ENCODE measurements around the gene DCPS. TPM values are rescaled to one million over a fixed set of nuclear protein-coding genes. Genes with fewer than 3 reads are reported as not detected.
A peak's percentile ranks its signal among the peaks of the same experiment; 100 is the strongest.
"Not testable (repeated sequence)": the region's sequence is repeated elsewhere in the genome, so short reads cannot be mapped to it uniquely, and the experiment has no call there.

DCPS gene
- total RNA-seq, 1 donor from 2014 or later, result 4.4 TPM

DNA sequence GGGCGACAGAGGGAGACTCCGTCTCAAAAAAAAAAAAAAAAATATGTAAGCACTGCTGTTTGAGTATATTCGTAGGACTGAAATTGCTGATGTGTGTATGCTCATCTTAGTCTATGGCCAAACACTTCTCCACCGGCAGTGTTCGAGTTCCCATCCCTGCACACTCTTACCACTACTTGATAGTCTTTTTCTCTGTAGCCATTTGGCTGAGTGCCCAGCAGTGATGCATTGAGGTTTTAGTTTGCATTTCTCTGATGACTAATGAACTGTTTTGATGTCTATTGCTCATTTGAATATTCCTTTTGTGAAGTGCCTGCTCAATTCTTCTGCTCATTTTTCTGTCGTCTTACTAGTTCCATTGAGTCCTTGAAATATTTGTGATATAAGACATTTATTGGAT lies 19.0 kb upstream of the DCPS start:
- peak; percentile 76 to 92 for DNase-seq (ENCODE audit: low read depth in 2 of 2)

DNA sequence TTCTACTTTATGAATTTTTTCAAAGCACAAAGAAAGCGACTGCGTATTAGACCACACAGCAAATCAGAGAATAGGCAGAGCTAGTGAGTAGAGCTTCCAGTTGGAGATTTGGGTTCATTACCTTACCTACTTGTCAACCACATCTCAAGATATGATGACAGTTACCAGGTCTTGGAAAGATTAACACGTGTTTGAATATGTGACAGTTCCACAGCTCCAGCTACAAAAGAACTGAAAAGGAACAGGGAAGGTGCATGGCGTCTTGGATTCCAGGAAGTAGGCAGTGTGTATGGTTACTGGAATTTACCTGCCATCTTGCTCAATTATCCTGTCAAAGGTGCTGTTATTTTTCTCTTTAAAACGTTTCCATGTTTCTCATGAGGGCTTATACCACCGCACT lies 15.6 kb upstream of the DCPS start:
- DNase-seq (ENCODE audit: low read depth in 2 of 2), result no peak

DNA sequence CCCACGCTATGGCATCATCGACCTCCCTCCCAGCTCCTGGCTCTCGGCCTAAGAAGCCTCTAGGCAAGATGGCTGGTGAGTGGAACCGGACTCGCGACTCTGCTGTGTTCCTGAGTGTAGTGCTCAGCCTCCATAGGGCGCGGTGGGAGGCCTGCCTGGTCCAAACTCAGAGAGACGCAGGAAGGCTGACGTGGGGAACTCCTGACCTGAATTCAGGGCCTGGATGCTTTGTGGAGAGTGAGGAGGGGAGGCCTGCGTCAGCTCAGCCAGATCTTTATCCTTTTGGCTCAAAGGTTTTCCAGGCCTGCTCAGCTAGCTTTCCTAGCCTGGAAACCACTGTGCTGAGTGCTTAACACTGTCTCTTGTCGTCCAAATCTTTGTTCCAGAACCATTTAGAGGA lies 13.0 kb upstream of the DCPS start:
- DNase-seq (ENCODE audit: low read depth in 2 of 2), result no peak

DNA sequence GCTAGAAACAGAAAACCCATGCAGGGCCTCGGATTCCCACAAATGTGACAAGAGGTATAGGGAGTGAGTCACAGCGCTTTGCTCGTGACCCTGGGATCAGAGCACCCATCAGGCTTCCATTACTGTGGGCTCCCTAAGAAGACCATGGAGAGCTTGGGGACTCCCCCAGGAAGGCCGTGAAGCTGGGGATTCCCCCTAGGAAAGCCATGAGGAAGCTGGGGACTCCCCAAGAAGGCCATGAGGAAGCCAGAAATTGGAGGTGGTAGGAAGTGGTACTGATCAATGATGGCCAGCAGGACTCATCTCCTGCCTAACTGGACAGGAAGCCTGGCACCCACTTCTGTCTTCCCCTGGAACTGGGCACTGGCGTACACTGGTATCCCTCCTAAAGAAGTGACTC lies 10.1 kb upstream of the DCPS start:
- no peak for DNase-seq (ENCODE audit: low read depth in 2 of 2)

DNA sequence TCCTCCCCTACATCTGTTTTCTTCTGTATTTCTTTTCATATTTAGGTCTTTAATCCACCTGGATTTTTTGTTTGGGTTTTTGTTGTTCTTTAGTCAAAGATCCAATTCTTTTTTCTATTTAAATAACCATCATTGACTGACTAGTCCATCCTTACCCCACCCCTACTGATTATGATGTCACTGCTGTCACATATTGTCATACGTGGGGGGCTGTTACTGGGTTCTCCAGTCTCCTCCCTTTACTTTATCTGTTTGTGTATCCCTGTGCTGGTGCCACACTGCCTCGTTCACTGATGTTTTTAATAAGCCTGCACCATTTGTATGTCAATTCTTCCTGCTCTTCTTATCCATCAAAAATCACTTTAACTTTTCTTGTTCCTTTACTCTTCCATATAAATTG lies 6.9 kb upstream of the DCPS start:
- no peak for DNase-seq (ENCODE audit: low read depth in 2 of 2)

DNA sequence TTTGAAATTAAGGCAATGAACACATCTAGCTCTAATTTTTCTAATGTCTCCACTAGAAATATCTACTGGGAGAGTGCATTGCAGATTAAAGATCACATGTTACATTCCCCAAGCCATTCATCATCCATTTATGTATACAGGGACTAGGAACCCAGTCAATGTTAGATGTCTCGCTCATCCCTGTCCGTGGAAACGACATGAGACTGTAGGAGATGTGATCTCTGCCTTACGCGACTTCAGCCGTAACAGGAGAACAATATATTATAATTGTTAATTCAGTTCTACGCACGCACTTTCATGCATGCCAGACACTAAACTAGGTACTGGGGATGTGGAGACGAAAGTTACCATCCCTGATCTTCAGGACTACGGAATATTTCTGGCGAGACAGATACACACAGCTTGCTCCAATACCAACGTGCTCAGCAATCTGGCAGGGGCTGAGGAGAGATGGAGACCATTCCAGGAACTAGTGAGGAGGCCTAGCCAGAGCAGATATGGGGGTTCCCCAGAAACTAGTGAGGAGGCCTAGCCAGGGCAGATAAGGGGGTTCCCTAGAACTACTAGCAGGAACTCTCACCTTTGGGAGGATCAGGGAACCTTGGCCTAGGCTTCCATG lies 706 bp downstream of the DCPS start:
- DNase-seq (ENCODE audit: low read depth in 2 of 2), result no peak

DNA sequence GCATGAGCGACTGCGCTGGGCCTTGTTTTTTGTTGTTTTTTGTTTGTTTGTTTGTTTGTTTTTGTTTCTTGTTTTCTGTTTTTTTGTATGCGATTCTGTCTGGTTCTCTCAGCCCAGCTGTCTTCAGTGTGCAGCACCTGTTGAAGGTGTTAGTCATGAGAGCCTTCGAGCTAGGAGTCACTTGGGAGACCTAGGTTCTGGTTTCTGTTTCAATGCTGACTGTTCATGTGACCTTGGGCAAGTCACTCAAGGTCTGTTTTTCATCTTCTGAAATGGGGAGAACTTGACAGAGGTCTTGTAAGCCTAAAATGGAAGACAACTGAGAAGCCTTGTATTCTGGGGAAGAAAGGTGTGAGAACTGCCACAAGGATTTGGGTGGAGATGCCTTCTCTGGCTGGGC lies 1.8 kb downstream of the DCPS start:
- no peak for DNase-seq (ENCODE audit: low read depth in 2 of 2)

DNA sequence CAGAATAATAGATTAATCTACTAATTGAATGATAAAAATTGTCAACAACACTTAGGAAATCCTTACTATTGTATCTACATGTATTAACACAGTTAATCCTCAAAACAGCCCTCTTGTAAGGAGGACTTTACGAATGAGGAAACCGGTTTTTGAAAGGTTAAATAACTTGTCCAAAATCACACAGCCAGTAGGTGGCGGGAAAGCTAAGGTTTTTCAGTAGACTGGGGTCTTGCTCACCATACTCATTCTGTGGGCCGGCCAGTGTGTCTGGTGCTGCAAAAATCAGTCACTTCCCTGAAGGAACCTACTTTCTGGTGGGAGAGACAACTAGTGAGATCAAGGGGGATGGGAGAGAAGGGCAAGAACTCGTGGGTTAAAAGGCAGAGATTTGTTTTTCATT lies 3.8 kb downstream of the DCPS start:
- DNase-seq (ENCODE audit: low read depth in 2 of 2), result peak; percentile 66 to 69

DNA sequence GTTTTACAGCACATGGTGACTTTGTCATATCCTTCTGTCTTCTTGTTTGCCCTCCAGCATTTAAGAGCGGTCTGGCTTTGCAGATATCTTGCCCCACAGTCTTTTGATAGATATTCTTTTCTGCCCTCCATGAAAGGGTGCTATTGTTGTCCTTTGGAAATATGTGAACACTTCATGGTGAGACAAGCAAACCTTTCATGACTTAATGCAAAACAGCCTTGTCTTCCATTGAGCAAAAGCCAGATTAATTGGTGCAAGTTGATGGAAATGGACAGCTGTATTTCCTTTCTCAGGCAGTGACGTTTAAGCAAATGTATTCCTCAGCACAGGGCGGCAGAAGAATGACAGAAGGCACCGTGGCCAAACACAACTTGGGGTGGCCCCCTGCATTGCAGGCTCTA lies 4.4 kb downstream of the DCPS start:
- DNase-seq (ENCODE audit: low read depth in 2 of 2), result no peak

DNA sequence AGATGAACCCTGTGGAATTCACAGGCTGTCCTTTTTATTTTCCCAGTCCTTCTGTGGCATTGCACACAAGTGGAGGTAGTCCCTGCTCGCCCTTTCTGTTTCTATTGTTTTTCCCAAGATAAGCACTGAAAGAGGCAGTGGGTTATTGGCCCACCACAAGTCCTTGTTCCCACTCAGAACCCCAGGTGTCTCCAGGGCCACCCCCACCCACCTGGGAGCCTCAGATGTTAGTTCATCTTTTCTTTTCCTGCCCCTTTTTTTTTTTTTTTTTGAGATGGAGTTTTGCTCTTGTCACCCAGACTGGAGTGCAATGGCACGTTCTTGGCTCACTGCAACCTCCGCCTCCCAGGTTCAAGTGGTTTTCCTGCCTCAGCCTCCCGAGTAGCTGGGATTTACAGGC lies 4.9 kb downstream of the DCPS start:
- not testable (repeated sequence) for DNase-seq (ENCODE audit: low read depth in 2 of 2)

DNA sequence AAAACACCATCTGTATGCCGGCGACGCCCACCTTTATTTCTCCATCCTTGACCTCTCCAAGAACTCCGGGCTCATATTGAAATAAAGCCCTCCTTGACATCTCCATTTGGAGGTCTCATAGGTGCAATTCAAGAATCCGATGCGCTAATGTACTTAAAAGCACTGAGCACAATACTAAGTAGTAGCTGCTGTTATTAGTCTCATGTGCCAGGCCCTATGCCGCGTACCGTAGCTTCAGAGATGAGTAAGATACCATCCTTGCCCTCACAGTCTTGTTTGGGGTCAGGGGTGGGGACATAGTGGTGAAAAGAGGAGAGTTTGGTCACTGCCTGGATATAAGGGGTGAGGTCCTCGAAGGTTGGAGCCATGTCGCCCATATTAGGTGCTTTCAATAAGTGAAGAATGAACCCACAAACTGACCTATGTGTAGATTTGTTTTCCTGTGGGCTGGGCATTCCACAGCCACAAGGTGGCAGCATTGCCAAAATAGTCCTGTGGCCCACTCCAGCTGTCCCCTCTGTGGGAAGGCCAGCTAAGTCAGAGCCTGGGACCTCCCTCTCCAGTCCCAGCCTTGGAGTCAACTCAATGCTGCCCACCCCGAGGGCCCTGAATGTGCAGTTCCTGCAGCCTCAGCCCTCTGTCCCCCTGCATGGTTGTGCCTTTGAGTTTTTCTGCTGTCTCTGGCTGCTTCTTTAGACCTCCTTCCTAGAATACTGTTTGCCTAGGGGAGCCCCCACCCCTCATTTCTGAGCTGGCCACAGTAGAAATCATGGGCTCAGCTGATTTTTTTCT lies 6.5 kb downstream of the DCPS start:
- DNase-seq (ENCODE audit: low read depth in 2 of 2), result peak; percentile 80 to 85

DNA sequence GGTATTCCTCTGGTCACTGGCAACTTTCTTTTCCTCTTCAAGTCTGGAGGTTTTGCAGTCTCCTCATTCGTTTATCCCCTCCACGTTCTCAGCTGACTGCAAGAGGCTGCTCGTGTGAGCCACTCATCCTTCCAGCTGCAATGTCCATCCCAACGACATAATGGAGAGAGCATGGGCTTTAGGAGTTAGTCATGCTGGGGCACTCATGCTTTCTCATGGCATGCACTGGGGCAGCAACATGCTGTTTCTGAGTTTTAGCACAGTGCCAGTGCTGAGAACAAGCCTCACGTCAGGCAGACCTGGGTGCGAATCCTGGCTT lies 7.1 kb downstream of the DCPS start:
- peak in 1 of 2 donors; percentile 12 for DNase-seq (ENCODE audit: low read depth in 2 of 2)

DNA sequence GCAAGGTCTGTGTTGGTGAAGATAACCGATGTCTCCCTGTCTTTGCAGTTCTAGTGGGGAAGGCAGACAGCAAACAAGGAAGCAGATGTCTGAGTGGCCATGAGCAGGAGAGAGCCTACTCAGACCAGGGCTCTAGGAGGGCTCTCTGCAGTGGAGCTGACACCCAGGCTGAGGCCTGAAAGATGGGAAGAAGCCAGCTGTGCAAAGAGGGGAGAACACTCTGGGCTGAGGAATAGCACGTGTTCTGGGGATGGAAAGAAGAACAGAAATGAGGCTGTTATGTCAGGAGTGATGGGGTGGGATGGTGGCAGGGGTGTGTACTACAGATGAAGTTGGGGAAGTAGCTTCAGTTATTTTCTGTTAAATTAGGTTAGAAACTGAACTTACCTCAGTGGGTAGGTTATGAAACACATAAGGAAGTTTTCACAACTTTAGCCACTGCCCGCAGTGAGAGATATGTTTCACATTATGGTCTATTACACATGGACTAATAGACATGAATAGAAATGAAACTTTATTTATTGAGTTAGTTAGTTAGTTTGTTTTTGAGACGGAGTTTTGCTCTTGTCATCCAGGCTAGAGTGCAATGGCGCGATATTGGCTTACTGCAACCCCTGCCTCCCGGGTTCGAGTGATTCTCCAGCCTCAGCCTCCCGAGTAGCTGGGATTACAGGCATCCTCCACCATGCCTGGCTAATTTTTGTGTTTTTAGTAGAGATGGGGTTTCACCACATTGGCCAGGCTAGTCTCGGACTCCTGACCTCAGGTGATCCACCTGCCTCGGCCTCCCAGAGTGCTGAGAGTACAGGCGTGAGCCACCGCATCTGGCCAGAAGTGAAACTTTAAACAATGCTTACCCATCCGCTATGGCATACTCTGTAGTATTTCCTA lies 7.8 kb downstream of the DCPS start:
- DNase-seq (ENCODE audit: low read depth in 2 of 2), result no peak

DNA sequence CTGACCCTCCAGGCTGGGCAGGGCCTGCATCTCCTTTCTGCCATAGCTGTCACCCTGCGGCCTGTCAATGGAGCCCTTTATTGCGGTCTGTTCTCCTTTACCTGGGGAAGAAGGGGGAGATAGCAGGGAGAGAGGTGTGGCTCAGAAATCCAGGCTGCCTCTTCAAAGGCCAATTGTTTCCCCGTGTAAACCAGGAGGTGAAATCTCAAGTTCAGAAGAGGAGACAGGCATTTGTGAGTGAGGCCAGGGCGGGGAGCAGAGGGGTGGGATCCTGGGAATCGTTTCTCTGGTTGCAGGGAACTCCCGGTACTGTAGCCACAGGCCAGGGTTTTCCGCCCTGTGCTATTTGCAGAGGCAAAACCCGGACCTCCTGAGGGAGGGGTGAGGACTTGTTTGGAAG lies 9.1 kb downstream of the DCPS start:
- DNase-seq (ENCODE audit: low read depth in 2 of 2), result no peak

DNA sequence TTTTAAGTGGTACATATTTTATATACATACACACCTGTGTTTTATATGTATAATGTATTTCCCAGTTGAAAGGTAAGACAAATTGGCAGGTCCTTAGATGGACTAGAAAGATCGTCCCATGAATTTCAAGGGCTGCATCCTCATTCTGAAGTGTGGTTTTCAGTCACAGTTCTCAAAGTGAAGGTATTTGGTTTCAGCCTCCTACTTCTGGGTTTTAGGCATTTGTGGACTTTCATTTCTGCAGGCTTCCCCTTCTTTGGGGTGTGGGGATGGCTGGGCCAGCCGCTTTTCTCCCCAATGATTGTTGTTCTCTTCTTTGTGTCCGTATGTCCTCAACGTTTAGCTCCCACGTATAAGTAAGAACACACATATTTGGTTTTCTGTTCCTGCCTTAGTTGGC lies 10.0 kb downstream of the DCPS start:
- DNase-seq (ENCODE audit: low read depth in 2 of 2), result no peak

DNA sequence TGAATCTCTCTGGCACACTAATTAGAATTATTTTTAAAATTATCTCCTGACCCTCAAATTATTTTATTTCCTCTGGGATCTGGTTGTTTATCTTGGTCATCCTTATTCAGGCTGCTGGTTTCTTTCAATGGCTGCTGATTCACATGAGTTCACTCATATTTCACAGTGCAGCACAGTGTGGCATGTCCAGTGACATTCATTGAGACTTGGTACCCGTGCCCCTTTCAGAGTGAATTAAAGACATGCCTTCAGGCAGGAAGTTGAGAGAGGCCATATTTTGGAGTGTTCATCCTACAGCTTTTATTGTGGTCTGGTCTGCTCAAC lies 13.5 kb downstream of the DCPS start:
- DNase-seq (ENCODE audit: low read depth in 2 of 2), result no peak

DNA sequence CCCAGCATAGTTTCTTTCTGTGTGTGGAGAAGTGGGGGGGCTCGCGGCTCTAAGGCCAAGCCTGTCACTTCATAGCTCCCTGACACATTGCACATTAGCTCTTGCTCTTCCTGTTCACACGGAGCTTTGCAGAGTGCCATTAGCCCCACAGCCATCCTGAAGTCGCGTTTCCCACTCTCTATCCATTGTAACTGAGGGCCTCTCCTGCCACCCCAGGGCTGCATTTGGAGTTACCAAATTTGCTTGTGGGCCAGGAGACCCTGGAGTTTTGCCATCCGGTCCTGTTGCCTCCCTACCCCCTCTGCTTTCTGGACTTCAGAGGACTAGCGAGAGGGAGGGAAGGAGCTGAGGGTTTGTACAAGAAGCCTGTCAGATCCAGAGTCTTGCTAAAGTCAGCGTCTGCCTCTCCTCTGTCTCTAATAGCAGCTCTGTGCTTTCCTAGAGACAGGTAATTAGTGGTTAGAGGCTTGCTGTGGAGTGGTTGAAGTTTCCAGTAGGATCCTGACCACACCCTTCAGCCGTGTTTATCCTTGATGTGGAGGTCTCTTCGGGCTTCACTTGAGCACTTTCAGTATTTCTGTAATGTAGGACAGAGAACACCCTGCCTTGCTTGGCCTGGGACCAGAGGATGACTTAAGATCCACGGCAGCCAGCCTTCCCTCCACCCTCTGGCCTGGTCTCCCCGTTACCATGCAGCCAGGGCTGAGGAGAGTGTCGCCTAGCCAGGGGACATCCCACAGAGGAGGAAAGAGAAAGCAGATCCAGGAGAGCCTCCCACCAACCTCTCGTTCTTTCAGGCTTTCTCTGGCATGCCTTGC lies 14.1 kb downstream of the DCPS start:
- DNase-seq (ENCODE audit: low read depth in 2 of 2), result peak in 1 of 2 donors; percentile 48

DNA sequence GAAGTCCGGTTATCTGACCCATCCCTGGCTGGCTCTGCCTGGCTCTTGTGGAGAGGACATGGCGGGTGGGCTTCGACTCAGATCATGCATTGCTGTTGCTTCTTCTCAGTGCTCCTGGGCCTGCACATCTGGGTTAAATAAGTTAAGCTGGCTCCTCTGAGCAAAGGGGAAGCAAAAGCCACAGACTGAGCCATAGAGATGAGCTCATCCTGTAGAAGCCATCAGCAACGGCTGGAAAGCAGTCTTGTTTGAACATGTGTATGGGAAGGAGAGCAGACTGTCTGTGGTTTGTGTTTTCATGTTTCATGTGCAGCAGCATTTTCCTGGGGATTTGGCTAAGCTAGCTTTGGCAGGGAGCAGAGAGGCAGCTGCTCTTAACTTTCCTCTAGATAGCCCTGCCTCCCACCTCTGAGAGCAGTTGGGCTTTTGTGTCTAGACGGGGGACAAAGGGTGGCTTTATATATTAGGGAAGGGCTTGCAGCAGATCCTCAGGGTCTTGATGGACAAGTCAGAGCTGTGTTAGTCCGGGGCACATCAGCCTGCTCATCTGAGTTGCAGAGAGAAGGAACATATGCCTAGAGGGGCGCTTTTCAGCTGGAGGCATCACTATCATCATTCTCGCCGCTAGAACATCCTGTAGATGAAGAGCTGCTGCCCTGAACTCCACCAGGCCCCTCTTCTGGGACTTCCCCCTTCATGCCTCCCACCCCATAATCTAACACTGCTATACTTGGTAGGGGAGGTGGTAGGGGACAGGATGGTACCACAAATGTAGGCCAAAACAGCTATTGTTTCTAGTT lies 14.9 kb downstream of the DCPS start:
- peak in 1 of 2 donors; percentile 70 for DNase-seq (ENCODE audit: low read depth in 2 of 2)

DNA sequence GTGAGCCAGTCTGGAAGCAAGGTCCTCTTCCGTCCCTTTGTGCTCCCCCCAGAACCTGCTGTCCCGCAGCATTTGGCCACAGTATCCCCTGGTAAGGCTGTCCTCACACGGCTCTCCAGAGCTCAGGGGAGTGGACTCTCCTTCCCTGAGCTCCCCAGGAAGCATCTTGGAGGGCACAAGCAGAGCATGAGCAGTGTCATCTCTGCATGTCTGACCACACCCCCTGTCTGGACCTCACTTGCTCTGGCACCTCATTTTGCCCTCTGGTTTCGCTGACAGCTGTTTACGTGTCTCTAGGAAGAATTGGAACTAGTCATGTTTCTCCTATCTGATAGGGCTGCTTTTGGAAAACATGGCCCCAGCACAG lies 15.5 kb downstream of the DCPS start:
- no peak for DNase-seq (ENCODE audit: low read depth in 2 of 2)

DNA sequence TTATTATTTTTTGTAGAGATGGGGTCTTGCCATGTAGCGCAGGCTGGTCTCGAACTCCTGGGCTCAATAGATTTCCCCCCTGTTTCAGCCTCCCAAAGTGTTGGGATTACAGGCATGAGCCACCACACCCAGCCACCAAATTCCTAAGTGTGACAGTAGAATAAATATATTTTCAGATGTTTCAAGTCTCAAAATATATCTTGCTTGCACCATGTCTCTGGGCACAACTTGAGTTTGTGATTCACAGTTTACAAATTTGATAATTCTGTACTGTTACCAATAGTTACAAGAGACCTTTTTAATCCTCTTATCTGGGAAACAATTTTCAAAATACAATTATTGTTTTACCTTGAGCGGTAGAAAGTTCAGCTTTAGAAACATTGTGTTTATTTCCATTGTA lies 19.1 kb downstream of the DCPS start:
- no peak for DNase-seq (ENCODE audit: low read depth in 2 of 2)
